IPS-18c (cell line): ENCODE measurements around the gene ANAPC1.
"Not testable (repeated sequence)": the region's sequence is repeated elsewhere in the genome, so short reads cannot be mapped to it uniquely, and the experiment has no call there.

Source experiments
- H3K4me3 ChIP-seq: 2 replicates; pipeline ENCODE4 v1.7.0; 2013; ENCODE audit warnings: low read depth, mild to moderate bottlenecking, low read length, moderate library complexity; ENCODE audit not compliant: insufficient read depth
- H3K9me3 ChIP-seq: one replicate; pipeline ENCODE4 v1.6.1; 2013; ENCODE audit warnings: mild to moderate bottlenecking, low read length, moderate library complexity; ENCODE audit not compliant: control insufficient read depth, insufficient read depth

Gene ANAPC1

GRCh38 chr2:111883661-111884591 is at the start of gene ANAPC1:
Gene ANAPC1 (minus strand): TSS chr2:111884193. CDS start chr2:111880825, 3,368 bp downstream.
- Histone ChIP-seq H3K4me3 (peak within 1 kb of the TSS; percentile 95), H3K9me3 (no peaks in the 10 kb centered on the region)

- H3K9me3 ChIP-seq, result peaks cover 2% of the 10 kb centered on the region
- H3K4me3 ChIP-seq, result no peak overlapping the region
Observed at GRCh38 chr2:111932841-111933291, 48.9 kb upstream of the ANAPC1 start.

GRCh38 chr2:111930875-111931274 is 46.9 kb upstream of the ANAPC1 start:
- H3K4me3 ChIP-seq, result no peak overlapping the region
- H3K9me3 ChIP-seq, result peaks cover 2% of the 10 kb centered on the region

- no peak overlapping the region for H3K4me3 ChIP-seq
- peaks cover 2% of the 10 kb centered on the region for H3K9me3 ChIP-seq
Observed at GRCh38 chr2:111930409-111930808, 46.4 kb upstream of the ANAPC1 start.

GRCh38 chr2:111927723-111928122 is 43.7 kb upstream of the ANAPC1 start:
- Histone ChIP-seq H3K9me3 (peaks cover 2% of the 10 kb centered on the region), H3K4me3 (no peak overlapping the region)

- H3K4me3 ChIP-seq, result no peak overlapping the region
- peaks cover 2% of the 10 kb centered on the region for H3K9me3 ChIP-seq
Observed at GRCh38 chr2:111924617-111925107, 40.7 kb upstream of the ANAPC1 start.

GRCh38 chr2:111923276-111923804 is 39.3 kb upstream of the ANAPC1 start:
- Histone ChIP-seq H3K9me3 (no peaks in the 10 kb centered on the region), H3K4me3 (no peak overlapping the region)

- no peak overlapping the region for H3K4me3 ChIP-seq
- no peaks in the 10 kb centered on the region for H3K9me3 ChIP-seq
Observed at GRCh38 chr2:111919794-111920608, 36.0 kb upstream of the ANAPC1 start.

GRCh38 chr2:111919365-111919764 is 35.4 kb upstream of the ANAPC1 start:
- Histone ChIP-seq H3K9me3 (no peaks in the 10 kb centered on the region), H3K4me3 (no peak overlapping the region)

- H3K9me3 ChIP-seq, result no peaks in the 10 kb centered on the region
- no peak overlapping the region for H3K4me3 ChIP-seq
Observed at GRCh38 chr2:111918383-111918806, 34.4 kb upstream of the ANAPC1 start.

- Histone ChIP-seq H3K4me3 (no peak overlapping the region), H3K9me3 (no peaks in the 10 kb centered on the region)
Observed at GRCh38 chr2:111917106-111917505, 33.1 kb upstream of the ANAPC1 start.

GRCh38 chr2:111912547-111912946 is 28.6 kb upstream of the ANAPC1 start:
- Histone ChIP-seq H3K9me3 (no peaks in the 10 kb centered on the region), H3K4me3 (no peak overlapping the region)

- not testable (repeated sequence) for H3K4me3 ChIP-seq, H3K9me3 ChIP-seq
Observed at GRCh38 chr2:111911295-111911977, 27.4 kb upstream of the ANAPC1 start.

GRCh38 chr2:111910609-111911277 is 26.8 kb upstream of the ANAPC1 start:
- Histone ChIP-seq H3K9me3 (no peaks in the 10 kb centered on the region), H3K4me3 (no peak overlapping the region)

GRCh38 chr2:111909997-111910396 is 26.0 kb upstream of the ANAPC1 start:
- H3K4me3 ChIP-seq, H3K9me3 ChIP-seq: not testable (repeated sequence)

GRCh38 chr2:111909079-111909478 is 25.1 kb upstream of the ANAPC1 start:
- H3K9me3 ChIP-seq, result no peaks in the 10 kb centered on the region
- no peak overlapping the region for H3K4me3 ChIP-seq
